Aortic smooth muscle cell (primary cell): Measurements from ENCODE around the gene SLC17A7. TPM values are rescaled to one million over a fixed set of nuclear protein-coding genes. Genes with fewer than 3 reads are reported as not detected.

Experiments
- total RNA-seq: library from RNA; depleted of rRNA; stranded (reverse); fragments of >200 nt; gene quantifications from 2 replicates; pipeline ENCODE4 v1.2.3, GENCODE V29; 2014

The SLC17A7 gene
- total RNA-seq: under 0.01 and 0.19 TPM in 2 replicates

DNA sequence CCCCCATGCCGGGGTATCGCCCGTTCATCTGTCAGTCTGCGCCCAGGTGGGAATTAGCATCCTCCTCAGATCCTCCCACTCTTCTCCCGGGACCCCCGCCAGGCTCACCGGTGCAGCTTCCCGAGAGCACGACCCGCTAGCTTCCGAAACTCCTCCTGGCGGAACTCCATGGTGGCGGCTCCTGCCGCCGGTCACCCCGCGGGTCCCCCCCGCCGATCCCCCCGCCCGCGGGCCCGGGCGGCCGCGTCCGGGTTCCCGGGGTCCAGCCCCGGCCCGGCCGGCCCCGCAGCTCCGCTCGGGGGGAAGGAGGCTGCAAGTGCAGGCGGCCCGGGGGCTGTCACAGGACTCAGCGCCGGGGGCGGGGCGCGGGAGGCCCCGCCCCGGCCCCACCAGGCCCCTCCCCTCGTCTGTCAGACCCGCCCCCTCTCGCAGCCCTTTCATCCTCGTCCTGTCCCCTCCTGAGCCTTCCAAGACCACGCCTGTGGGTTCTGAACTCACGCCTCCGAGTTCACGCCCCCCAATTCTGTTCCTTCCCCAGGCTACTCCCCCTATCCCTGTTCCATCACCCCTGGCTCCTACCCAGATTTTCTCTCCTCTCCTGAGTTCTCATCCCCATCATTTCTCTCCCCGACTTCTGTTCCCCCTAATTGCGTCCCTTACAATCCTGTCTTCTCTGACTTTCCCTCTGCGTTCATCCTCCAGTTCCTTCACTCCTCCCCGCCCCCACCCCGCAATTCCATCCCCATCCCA lies at the start of gene SLC17A7:
SLC17A7 (minus strand) TSS at position 318 of the 750 bp plus-strand sequence; CDS start at position 170, 148 bp downstream.

DNA sequence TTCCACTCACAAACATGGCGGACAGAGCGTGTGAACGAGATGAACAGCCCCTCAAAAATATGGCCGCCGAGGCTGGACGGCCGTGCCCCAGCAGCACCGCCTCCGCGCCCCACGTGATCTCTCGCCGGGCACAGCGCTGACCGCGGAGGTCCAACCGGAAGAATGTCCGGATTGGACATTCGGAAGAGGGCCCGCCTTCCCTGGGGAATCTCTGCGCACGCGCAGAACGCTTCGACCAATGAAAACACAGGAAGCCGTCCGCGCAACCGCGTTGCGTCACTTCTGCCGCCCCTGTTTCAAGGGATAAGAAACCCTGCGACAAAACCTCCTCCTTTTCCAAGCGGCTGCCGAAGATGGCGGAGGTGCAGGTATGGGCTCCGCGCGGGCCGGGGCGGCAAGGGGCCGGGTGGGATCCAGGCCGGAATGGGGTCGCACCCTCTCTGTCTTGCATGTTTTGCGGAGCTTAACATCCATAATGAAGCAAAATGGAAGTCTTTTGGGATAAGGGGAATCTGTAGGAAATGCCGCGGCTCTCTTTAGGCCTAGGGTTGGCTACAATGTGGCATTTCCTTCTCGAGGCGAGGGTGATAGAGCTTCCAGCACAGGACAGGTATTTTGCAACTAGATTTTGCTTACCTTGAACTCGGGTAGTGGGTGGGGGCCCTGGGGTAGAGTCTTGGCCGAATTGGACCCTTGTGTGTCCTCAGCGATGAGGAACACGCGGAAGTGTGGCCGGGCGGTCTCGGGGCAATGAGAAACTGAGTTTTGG lies 46.1 kb upstream of the SLC17A7 start, which contains the start of gene RPL13A:
RPL13A (plus strand) TSS at position 332 of the 769 bp plus-strand sequence; CDS start at position 354, 22 bp downstream.

DNA sequence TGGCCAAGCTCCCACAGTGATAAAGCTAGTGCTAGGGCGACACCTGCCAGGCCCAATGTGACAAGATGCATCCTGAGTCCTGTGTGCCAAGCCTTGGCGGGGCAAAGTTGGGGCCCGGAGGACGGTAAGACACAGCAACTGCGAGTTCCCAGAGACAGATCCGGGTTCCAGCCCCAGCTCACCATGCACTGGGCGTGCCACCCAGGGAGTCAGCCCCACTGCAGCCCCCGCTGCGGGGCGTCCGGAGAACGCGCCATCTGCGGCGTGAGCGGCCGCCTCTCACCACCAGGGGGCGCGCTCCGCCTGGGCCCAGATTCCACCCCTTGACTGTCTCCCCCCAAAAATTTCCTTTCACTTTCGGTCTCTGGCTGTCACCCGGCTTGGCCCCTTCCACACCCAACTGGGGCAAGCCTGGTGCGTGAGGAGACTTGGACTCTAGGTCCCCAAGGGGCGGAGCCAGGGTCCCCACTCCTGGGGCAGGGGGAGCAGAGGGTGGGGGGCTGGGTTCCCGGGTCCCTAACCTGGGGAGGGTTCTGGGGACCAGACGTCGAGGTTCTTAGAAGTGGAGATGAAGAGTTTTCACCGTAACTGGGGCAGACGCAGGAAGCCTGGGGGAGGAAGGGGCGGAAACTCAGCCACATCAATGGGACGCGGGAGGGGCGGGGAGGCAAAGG lies 32.7 kb upstream of the SLC17A7 start, which contains the start of gene FLT3LG:
FLT3LG (plus strand) TSS at position 348 of the 674 bp plus-strand sequence. CDS start 425 bp downstream, outside the sequence.

DNA sequence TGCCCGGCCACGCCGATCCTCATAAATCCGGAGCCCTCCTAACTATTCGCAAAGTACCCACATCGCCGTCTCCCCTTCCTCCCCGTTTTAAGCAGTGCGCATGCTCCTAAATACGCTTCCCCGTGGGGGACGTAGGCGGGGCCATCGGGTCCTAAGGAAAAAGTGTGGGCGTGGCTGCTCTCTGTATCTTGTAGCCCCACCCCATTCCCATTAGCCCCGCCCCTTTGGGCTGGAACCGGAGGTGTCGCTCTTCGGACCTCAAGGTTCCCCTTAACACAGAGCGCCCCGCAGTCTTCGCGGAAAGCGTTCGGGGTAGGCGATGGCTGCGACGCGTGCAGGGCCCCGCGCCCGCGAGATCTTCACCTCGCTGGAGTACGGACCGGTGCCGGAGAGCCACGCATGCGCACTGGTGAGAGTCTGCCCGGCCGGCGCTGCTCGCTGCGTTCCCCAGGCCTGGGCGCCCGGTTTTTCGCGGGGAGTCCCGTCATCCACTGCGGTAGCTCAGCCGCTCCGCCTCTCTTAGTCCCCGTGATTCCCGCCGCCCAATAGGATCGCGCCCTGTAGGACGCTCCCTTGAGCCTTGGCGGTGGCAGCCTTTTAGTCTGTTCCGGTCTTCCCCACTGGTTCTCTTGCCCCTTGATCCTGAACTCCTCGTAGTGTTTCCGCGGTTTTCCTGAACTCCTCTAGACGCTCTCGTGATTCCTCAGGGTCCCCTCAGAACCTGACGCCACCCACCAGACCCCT lies 11.9 kb upstream of the SLC17A7 start, which contains the start of gene ALDH16A1:
ALDH16A1 (plus strand) TSS at position 213 of the 744 bp plus-strand sequence; CDS start at position 320, 107 bp downstream.

DNA sequence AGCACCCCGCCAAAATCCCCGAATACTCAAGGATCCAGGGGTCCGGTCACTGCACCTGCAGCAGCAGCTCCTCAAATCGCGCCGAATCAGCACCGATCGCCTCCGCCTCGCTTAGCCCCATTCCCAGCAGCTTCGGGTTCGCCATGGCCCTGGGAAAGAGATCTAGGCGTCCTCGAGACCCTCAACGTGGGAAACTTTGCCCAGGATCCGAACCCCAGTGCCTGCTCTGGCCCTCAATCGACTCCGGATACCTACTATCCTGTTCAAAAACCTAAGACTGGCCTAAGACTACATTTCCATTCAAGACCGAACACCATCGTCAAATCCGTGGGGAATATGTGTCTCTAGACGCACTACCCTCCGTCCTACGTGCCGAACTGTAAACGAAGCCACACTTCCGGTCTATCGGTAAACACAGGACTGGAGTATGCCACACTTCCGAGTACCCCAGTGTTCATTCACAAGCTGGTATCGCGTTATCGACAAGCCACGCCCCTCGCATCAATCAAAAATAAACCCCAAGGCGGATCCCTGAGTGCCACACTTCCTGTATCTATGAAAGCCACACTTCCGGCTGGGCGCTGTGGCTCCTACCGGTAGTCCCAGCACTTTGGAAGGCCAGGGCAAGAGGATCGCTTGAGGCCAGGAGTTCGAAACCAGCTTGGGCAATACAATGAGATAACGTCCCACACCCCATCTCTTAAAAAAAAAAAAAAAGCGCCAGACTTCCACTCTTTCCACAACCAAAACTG lies 10.3 kb upstream of the SLC17A7 start, which contains the start of gene PIH1D1:
PIH1D1 (minus strand) TSS at position 385 of the 752 bp plus-strand sequence; CDS start at position 145, 240 bp downstream.

DNA sequence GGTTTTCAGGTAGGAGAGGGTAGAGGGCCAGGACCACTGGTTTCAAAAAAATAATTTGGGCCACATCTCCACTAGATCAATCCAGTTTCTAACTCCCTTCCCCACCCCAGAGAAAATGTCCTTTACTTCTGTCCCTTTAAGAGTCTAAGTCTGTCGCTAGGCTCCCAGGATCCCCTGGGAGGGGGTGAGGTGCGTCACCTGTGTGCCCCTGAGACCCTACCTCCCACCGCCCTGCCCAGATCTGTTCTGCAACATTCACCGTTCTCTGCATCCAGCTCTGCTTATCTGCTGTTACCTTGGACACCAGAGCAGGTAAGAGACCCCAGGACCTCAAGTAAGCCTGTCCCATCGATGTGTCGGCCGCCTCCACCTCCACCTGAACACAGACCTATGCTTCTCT lies 16.1 kb downstream of the SLC17A7 start, which contains the start of gene GFY:
GFY (plus strand) TSS at position 211 of the 400 bp plus-strand sequence. CDS start 1,043 bp downstream, outside the sequence.

DNA sequence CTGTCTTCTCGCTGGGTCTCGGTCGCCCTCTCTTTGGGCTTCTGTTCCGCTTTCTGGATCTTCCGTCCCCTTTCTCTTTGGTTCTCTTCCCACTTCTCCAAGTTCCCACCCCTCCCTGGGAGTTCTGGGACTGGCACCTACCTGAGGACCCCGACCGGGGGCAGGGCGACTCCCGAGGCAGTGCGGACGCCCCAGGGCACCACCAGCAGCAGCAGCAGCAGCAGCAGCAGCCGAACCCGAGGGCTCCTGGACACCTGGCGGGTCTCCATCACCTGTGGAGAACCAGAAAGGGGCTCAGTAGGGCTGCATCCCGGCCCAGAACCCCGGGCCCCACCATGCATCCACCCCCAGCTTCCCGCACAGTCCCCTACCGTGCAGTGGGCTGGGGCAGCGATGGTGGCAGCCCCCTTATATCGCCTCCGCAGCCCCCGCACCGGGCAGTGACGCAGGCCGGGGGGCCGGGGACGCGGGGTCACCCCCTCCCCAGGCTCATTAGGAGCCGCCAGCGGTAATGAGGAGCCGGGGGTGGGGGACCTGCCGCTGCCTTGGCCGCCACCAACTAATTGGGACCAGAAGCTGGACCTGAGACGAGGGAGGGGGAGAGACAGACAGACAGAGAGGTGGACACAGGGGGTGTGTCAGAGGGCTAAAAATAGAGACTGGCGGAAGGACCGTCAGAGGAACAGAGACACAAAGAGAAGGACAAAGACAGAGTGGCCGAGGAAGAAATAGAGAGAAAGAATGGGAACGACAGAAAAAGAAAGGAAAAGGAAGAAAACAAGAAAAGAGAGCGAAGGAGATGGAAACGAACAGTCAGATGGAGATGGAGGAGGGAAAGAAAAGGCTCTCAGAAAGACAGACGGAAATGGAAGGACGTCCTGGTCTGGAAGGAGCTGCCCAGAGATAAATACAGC lies 18.0 kb downstream of the SLC17A7 start, which contains the start of gene PTH2:
PTH2 (minus strand) TSS at position 371 of the 914 bp plus-strand sequence; CDS start at position 269, 102 bp downstream.

DNA sequence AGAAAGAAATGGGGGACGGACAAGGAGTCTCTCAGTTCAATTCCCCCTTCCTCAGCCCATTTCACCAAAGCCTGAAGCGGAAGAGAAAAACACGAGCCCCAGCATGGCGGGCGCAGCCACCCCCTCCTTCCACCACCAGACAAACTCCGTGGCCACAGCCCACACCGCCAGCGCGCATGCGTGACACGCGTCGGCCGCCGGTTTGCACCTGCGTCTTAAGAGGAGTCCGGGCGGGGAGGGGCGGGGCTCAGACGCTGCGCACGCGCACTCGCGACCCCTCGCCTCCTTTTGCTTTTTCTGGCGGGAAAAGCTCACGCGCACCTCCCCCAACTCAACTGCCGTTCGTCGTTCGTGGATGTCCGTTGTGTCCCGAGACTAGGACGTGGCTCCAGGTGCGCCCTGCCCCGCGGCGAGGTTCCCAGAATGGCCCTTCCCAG lies 53.4 kb downstream of the SLC17A7 start, which contains the start of gene KASH5:
KASH5 (plus strand) TSS at position 314 of the 437 bp plus-strand sequence. CDS start 2,635 bp downstream, outside the sequence.

Other genes with a start within 250 kb of the SLC17A7 start
- gene SLC6A16, start 116.3 kb downstream of the SLC17A7 start, total RNA-seq: 0.12 and 0.26 TPM in 2 replicates
- not detected in 2 replicates for gene CD37, start 106.1 kb downstream of the SLC17A7 start, total RNA-seq
- gene TEAD2, start 79.1 kb downstream of the SLC17A7 start, total RNA-seq: 13.7 and 16.0 TPM in 2 replicates
- gene DKKL1, start 77.7 kb downstream of the SLC17A7 start, total RNA-seq: not detected in 2 replicates
- gene KASH5, start 53.3 kb downstream of the SLC17A7 start, total RNA-seq: not detected in 2 replicates
- not detected in 2 replicates for gene PTH2, start 18.1 kb downstream of the SLC17A7 start, total RNA-seq
- not detected in 2 replicates for gene GFY, start 16.1 kb downstream of the SLC17A7 start, total RNA-seq
- gene PIH1D1, start 10.3 kb upstream of the SLC17A7 start, total RNA-seq: 100 and 117 TPM in 2 replicates
- 27.2 and 40.8 TPM in 2 replicates for gene ALDH16A1, start 11.7 kb upstream of the SLC17A7 start, total RNA-seq
- 3.3 and 5.2 TPM in 2 replicates for gene FLT3LG, start 32.7 kb upstream of the SLC17A7 start, total RNA-seq
- gene RPL13A, start 46.1 kb upstream of the SLC17A7 start, total RNA-seq: 2,656 and 2,860 TPM in 2 replicates
- gene RPS11, start 54.9 kb upstream of the SLC17A7 start, total RNA-seq: 2,801 and 3,340 TPM in 2 replicates
- 55.8 and 68.3 TPM in 2 replicates for gene FCGRT, start 71.1 kb upstream of the SLC17A7 start, total RNA-seq
- gene RCN3, start 86.5 kb upstream of the SLC17A7 start, total RNA-seq: 292 and 325 TPM in 2 replicates
- 81.4 and 103 TPM in 2 replicates for gene NOSIP, start 139.0 kb upstream of the SLC17A7 start, total RNA-seq
- 0.25 and 0.92 TPM in 2 replicates for gene PRRG2, start 139.8 kb upstream of the SLC17A7 start, total RNA-seq
- 2.1 and 3.0 TPM in 2 replicates for gene PRR12, start 149.7 kb upstream of the SLC17A7 start, total RNA-seq
- 44.3 and 46.8 TPM in 2 replicates for gene RRAS, start 198.6 kb upstream of the SLC17A7 start, total RNA-seq
- 11.1 and 13.1 TPM in 2 replicates for gene SCAF1, start 200.7 kb upstream of the SLC17A7 start, total RNA-seq
- 61.1 and 65.4 TPM in 2 replicates for gene IRF3, start 224.3 kb upstream of the SLC17A7 start, total RNA-seq
- 2.2 and 4.0 TPM in 2 replicates for gene BCL2L12, start 224.4 kb upstream of the SLC17A7 start, total RNA-seq
- gene PRMT1, start 235.7 kb upstream of the SLC17A7 start, total RNA-seq: 271 and 406 TPM in 2 replicates
- 0.25 and 0.40 TPM in 2 replicates for gene ADM5, start 248.1 kb upstream of the SLC17A7 start, total RNA-seq
- gene CPT1C, start 249.6 kb upstream of the SLC17A7 start, total RNA-seq: 10.4 and 21.8 TPM in 2 replicates